GM11168 (cell line): ENCODE results near the gene SNCB.

ENCODE experiments used
- in situ Hi-C: fragments of 300-500 bp; cut with MboI; formaldehyde crosslinking; loops from one replicate; pipeline ENCODE4 v1.12.0; 2022; ENCODE audit warnings: low sequenced_read_pairs; ENCODE audit not compliant: unreplicated experiment

Gene SNCB

DNA sequence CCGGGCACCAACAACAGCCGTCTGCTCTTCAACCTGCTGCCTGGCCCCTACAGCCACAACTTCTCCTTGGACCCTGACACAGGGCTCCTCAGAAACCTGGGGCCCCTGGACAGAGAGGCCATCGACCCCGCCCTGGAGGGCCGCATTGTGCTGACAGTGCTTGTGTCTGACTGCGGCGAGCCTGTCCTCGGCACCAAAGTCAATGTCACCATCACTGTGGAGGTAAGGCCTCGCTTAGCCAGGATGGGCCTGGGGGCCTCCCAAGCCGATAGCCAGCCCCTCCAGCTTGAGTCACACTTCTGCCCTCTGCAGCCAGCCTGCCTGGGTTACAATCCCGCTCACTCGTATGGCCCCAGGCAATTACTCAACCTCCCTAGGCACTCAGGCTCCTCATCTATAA is 49.0 kb downstream of the SNCB start:
- in situ Hi-C loops = no loop called here

DNA sequence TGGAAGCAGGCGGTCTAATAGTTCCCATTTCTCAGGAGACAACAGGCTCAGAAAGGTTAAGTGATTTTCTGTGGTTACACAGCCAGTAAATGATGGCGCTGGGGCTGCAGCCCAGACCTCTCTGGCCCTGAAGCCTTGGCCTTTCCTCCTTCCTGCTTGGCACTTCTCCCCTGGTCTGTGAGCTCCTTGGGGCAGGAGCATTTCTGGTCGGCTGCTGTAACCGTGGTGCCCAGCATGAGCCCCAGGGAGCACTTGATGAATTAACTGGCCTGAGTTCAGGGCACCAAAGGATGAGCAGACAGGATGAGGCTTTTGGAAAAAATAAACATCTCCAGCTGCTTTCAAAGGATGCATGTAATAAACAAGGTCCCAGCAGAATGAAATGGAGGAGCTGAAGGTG is 51.0 kb downstream of the SNCB start:
- in situ Hi-C loops = no loop called here

DNA sequence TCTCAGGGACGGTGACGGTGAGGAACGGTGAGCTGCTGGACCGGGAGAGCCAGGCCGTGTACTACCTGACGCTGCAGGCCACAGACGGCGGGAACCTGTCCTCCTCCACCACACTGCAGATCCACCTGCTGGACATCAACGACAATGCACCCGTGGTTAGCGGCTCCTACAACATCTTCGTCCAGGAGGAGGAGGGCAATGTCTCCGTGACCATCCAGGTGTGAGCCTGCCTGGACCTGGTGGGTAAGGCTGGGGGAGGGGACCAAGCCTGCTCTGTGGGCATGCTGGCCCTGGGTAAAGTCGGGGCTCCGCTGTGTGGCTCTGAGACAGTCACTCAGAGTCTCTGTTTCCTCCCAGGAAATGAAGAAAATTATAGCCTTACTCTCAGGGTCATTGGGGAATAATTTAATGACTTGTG is 51.9 kb downstream of the SNCB start:
- in situ Hi-C loops = no loop called here

DNA sequence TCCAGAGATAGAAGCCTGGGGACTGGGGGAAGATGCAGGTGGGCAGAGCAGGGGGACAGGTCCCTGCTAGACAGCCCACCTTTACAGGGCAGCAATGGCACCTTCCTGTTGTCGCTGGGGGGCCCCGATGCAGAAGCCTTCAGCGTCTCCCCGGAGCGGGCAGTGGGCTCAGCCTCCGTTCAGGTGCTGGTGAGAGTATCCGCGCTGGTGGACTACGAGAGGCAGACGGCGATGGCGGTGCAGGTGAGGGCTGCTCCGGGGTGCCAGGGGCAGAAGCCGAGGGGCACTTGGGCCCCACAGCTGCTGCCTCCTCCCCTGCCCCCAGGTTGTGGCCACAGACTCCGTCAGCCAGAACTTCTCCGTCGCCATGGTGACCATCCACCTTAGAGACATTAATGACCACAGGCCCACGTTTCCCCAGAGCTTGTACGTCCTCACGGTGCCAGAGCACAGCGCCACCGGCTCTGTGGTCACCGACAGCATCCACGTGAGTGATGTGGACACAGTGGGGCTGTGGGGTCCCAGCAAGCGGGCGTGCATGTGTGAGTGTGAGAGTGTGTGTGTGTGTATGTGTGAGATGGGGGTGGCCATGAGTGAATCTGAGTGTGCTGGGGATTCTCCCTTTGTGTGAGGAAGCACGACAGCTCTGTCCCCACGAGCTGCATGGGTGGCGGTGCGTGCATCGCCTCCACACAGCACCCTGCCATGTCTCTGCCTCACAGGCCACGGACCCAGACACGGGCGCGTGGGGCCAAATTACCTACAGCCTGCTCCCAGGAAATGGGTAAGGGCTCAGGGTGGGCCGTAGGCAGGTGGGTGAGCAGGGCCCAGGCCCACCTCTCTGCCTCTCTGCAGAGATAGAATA is 52.8 kb downstream of the SNCB start:
- in situ Hi-C loops = no loop called here

DNA sequence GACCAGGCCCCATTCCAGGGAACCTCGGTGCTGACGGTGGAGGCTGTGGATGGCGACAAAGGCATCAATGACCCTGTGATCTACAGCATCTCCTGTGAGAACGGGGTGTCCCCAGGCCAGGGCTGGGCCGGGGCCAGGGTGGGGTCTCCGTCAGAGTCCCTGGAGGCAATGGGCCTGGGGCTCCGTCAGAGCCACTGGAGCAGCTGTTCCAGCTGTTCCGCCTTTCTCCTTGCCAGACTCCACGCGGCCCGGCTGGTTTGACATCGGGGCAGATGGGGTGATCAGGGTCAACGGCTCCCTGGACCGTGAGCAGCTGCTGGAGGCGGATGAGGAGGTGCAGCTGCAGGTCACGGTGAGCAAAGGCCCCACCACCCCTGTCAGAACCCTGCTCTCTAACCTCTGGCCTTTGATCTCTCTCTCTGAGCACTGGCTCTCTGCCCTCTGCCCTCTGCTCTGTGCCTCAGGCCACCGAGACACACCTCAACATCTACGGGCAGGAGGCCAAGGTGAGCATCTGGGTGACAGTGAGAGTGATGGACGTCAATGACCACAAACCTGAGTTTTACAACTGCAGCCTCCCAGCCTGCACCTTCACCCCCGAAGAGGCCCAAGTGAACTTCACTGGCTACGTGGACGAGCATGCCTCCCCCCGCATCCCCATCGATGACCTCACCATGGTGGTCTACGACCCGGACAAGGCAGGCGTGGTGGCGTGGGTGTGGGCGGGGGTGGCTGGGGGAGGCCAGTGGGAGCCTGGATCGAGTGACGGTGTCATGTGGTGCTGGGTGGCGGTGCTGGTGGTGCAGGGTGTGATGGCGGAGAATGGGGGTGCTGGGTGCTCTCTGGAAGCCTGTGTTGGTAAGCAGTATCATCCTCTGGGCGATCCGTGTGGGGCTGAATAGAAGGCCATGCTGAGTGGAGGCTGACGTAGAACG is 54.6 kb downstream of the SNCB start:
- in situ Hi-C loops = no loop called here

DNA sequence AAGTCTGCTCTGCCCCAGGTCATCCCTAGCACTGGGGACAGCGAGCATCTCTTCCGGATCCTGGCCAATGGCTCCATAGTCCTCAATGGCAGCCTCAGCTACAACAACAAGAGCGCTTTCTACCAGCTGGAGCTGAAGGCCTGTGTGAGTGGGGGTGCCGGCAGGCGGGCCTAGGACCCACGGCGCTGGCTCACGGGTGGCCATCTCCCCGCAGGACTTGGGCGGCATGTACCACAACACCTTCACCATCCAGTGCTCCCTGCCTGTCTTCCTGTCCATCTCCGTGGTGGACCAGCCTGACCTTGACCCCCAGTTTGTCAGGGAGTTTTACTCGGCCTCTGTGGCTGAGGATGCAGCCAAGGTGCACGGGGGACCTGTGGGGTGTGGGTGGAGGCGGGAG is 55.3 kb downstream of the SNCB start:
- in situ Hi-C loops = no loop called here

DNA sequence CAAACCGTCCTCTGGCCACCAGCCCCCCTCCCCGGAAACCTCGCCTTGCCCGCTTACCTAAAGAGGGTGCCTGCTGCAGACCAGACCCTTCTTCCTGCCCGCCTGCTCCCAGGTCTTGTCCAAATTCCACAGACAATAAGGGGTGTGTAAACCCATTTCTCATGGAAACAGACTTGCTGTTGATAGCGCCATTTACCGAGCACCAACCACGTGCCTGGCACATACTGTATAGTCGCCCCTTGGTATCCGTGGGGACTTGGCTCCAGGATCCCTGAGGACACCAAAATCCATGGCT is 56.1 kb downstream of the SNCB start:
- in situ Hi-C loops = no loop called here

DNA sequence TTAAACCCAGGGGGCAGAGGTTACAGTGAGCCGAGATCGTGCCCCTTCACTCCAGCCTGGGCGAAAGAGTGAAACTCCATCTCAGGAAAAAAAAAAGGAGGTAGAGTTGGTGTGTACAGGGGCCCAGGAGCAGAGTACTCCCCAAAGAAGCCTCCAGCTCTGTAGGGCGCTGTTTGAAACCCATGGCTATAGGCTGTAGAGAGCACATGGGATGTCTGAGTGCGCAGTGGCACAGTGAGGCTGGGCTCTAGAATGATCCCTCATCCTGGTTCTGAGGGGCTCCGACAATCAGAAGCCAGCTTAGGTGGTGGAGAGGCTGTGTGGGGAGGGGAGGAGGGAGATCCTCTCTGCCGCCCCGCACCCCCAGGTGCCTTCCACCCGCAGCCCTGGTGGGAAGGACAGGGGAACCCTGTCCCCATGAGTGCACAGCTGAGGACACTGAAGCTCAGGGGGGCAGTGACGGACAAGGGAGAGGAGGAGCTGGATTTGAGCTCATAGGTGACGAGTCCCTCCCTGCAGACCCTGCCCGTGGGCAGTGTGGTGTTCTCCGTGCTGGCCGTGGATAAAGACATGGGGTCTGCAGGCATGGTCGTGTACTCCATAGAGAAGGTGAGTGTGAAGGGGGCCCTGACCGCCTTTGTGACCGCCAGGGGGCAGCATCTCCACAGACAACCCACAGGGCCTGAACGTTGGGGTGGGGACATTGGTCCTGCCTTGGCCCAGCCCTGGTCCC is 56.6 kb downstream of the SNCB start:
- in situ Hi-C loops = no loop called here
